Body of pancreas (tissue), 4 donors: ENCODE data around the gene CACNA2D3.

Experiments used
- CTCF ChIP-seq, 7 experiments: fragments of 450-650 bp in 4 of 7; fragments of 200-600 bp in 3 of 7; sonication (generic) in 3 of 7; IDR thresholded peaks; one replicate each; pipeline ENCODE4 v1.5.1; 2016 to 2019; ENCODE audit warnings: antibody characterized with exemption in 7 of 7
- POLR2A ChIP-seq, 3 donors: fragments of 450-650 bp; IDR thresholded peaks; one replicate each; pipeline ENCODE4 v1.6.1; 2016; ENCODE audit warnings: antibody characterized with exemption in 3 of 3, mild to moderate bottlenecking in 2 of 3

GRCh38 chr3:54935869-54936268 is 813.5 kb downstream of the CACNA2D3 start:
- TF ChIP-seq POLR2A (IDR thresholded peaks at IDR 0.05) (no peak), CTCF (IDR thresholded peaks at IDR 0.05) (no peak)
